Coronary artery (tissue), 2 donors: ENCODE data around the gene SERPINB8.
"Not testable (repeated sequence)": the region's sequence is repeated elsewhere in the genome, so short reads cannot be mapped to it uniquely, and the experiment has no call there.

Source experiments
- DNase-seq: peaks from one replicate; pipeline ENCODE4 v3.0.0-alpha.2; 2017; ENCODE audit warnings: low spot score
- H3K27ac ChIP-seq, 2 donors: fragments of 200-600 bp; sonication (generic); one replicate each; pipeline ENCODE4 v1.5.1; 2016 to 2019
- H3K4me3 ChIP-seq: fragments of 200-600 bp; sonication (generic); 2 replicates; pipeline ENCODE4 v1.5.1; 2016; ENCODE audit warnings: mild to moderate bottlenecking, moderate library complexity
- CTCF ChIP-seq: fragments of 200-600 bp; sonication (generic); IDR thresholded peaks from one replicate; pipeline ENCODE4 v1.5.1; 2019; ENCODE audit warnings: antibody characterized with exemption

SERPINB8 gene

DNA sequence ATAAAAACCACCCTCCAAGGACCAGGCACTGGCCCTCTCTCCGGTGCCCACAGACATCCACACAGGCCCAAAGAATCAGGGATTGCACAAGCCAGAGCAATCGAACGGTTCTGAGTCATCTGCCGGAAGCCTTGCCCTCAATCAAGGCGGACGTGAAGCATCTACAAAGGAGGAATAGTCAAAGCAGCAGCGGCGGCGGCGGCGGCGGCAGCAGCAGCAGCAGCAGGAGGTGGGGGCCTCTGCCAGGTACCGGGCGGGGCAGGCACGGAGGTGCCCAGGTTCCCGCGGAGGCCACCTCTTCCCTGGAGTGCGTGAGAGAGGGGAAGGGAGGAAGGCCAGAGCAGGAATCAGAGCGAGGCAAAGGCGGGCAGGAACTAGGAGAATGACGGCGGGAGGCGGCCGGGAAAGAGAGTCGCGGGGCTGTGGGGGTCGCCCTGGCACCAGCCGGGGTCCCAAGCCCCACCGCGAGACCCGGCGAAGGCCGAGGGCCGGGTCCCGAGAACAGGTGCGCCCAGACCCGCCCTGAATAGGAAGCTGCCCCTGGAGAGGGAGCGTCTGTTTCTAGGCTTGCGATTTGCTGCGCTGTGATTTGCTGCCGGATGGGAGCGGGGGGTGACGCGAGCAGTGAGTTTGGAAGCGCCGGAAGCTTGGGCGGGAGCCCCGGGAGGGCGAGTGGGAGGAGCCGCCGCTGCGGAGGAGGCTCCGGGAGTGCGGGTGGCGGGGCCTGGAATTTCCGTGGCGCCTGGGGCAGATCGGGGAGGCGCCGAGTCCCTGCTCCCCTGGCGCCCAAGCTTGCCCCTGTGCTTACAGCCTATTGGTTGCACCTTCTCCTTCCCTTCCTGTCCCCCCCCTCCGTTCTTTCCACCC is at the start of gene SERPINB8:
Gene SERPINB8 (plus strand): TSS at position 140 of the 867 bp plus-strand sequence. CDS start 8,228 bp downstream, outside the sequence.
- H3K27ac ChIP-seq: peak within 1 kb of the TSS; percentile 97 to 98
- no peak for TF ChIP-seq CTCF
- H3K4me3 ChIP-seq: peak within 1 kb of the TSS; percentile 90
- DNase-seq: peak; percentile 97

- DNase-seq: no peak
- TF ChIP-seq CTCF: no peak
- no peak overlapping the region for H3K27ac ChIP-seq
Observed at GRCh38 chr18:63922049-63922448, 47.8 kb upstream of the SERPINB8 start.

GRCh38 chr18:63924551-63924950 is 45.3 kb upstream of the SERPINB8 start:
- DNase-seq: no peak
- H3K27ac ChIP-seq: no peak overlapping the region
- H3K4me3 ChIP-seq: no peak overlapping the region
- no peak for TF ChIP-seq CTCF

More at GRCh38 chr18:63922049-63922448, 47.8 kb upstream of the SERPINB8 start:
- H3K4me3 ChIP-seq: no peak overlapping the region

- TF ChIP-seq CTCF: no peak
- H3K4me3 ChIP-seq: no peak overlapping the region
- DNase-seq: no peak
- H3K27ac ChIP-seq: no peak overlapping the region
Observed at GRCh38 chr18:63928331-63928730, 41.5 kb upstream of the SERPINB8 start.

DNA sequence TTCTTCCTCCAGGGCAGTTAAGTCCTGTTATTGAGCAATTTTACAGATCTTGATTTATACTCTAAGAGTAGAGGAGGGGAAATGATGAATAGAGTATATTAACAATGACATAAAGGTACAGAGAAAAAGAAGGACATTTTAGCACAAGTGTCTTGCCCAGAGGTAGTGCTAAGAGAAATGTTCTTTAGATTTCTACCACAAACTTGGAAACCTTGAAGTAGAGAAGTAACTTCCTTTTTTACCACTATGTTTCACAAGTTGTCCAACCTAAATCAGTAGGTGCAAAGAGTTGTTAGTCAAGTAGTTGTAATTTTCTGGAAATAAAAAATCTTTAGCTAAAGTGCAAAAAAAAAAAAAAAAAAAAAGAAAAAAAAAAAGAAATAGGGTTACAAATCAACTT is 40.5 kb upstream of the SERPINB8 start:
- not testable (repeated sequence) for H3K4me3 ChIP-seq, DNase-seq, H3K27ac ChIP-seq

GRCh38 chr18:63930773-63931354 is 39.0 kb upstream of the SERPINB8 start:
- no peak for DNase-seq
- Histone ChIP-seq H3K4me3 (no peak overlapping the region), H3K27ac (no peak overlapping the region)
- no peak for TF ChIP-seq CTCF

DNA sequence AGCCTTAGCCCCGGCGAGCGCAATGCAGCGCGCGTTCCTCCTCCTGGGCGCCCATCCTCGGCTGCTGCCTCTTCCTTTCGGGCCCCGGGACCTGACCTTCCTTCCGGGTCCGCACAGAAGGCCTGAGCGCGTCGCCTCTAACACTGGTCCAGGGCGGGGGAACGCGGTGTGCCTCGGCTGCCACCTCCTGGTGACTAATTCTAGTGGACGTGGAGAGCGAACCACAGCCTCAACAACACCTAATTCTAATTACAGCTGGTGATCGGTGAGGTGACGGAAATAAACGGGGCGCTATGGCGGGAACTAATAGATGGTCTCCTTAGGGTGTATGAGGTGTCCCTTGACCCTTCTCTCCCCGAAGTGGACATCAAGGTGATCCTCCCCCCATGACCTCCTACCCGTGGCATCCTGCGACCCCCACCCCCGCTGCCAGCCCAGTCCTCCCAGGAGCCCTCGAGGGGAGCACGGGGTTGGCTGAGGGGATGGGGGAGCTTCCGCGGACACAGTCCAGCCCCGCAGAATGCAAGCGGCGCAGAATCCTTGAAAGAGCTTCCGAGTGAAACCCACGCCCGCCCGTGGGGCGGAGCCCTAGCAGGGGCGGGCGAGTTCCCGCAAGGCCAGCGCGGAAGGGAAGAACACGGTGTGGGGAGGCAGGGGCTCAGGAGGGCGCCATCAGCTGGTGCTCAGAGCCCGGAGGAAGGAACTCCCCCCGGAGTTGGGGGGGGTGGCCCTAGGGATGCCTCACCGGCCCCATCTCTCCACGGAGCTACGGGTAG is 33.5 kb upstream of the SERPINB8 start:
- peak; percentile 59 for TF ChIP-seq CTCF
- H3K4me3 ChIP-seq: peak overlapping the region; percentile 77
- no peak overlapping the region for H3K27ac ChIP-seq
- peak; percentile 79 for DNase-seq
